MCF 10A (cell line): ENCODE data around the gene RAB12. TPM values are rescaled to one million over a fixed set of nuclear protein-coding genes. Genes with fewer than 3 reads are reported as not detected.

Experiments used
- BruUV-seq: library from RNA; stranded (reverse); fragments of 400-500 nt; replicated peaks from 2 replicates; lab custom pipeline; 2021; lab: Mats Ljungman, UMichigan
- CTCF ChIA-PET: fragments of 300-600 bp; sonication (Branson Sonifier 250); formaldehyde crosslinking; extraction: SDS; loops from one replicate; lab custom pipeline; 2021; ENCODE audit warnings: antibody characterized with exemption, inconsistent platforms; lab: Yijun Ruan, JAX
- POLR2A ChIA-PET: fragments of 300-600, 350-650 bp; sonication (Branson Sonifier 250); formaldehyde crosslinking; extraction: SDS; loops from one replicate; lab custom pipeline; 2020; ENCODE audit warnings: antibody characterized with exemption, inconsistent platforms; lab: Yijun Ruan, JAX
- DNase-seq: peaks from one replicate; pipeline ENCODE4 v3.0.0-alpha.2; 2018; ENCODE audit not compliant: unreplicated experiment
- H3K27ac Mint-ChIP-seq: one replicate; pipeline ENCODE4 v1.8.0; 2022; ENCODE audit warnings: mild to moderate bottlenecking, low read depth, mixed read lengths; ENCODE audit not compliant: unreplicated experiment
- H3K27me3 Mint-ChIP-seq: one replicate; pipeline ENCODE4 v1.8.0; 2022; ENCODE audit warnings: mixed read lengths; ENCODE audit not compliant: insufficient read depth, unreplicated experiment
- H3K36me3 Mint-ChIP-seq: one replicate; pipeline ENCODE4 v1.8.0; 2022; ENCODE audit warnings: mild to moderate bottlenecking, moderate library complexity, mixed read lengths; ENCODE audit not compliant: insufficient read depth, unreplicated experiment
- H3K4me1 Mint-ChIP-seq: one replicate; pipeline ENCODE4 v1.8.0; 2022; ENCODE audit warnings: mixed read lengths; ENCODE audit not compliant: insufficient read depth, unreplicated experiment
- H3K4me3 Mint-ChIP-seq: one replicate; pipeline ENCODE4 v1.8.0; 2022; ENCODE audit warnings: mild to moderate bottlenecking, moderate library complexity, mixed read lengths; ENCODE audit not compliant: unreplicated experiment
- H3K9me3 Mint-ChIP-seq: one replicate; pipeline ENCODE4 v1.8.0; 2022; ENCODE audit warnings: mixed read lengths; ENCODE audit not compliant: unreplicated experiment
- intact Hi-C: fragments of 100-400 bp; cut with micrococcal nuclease; formaldehyde crosslinking; loops from 2 replicates; pipeline ENCODE4 v1.14.1; 2022
- total RNA-seq: library from RNA; stranded (reverse); gene quantifications from 2 replicates; pipeline ENCODE4 v1.2.3, GENCODE V29; 2022
- TF ChIP-seq, protein P1 (sequence below): fragments of 200-600 bp; IDR thresholded peaks from one replicate; pipeline ENCODE4 v1.8.0; 2022; ENCODE audit warnings: antibody characterized with exemption, mild to moderate bottlenecking; ENCODE audit not compliant: unreplicated experiment

The RAB12 gene
- total RNA-seq, 1 experiment from 2014 or later, result 27.8 TPM

- ChIA-PET POLR2A (no interaction called here), CTCF (interaction anchor here (0.5 to 0.7 kb wide), 2 partner anchors 39 to 801 kb away, joined by 3 read pairs; no protein-coding TSS in a partner anchor)
- peaks cover 7% of the 10 kb centered on the region for H3K4me1 Mint-ChIP-seq
- TF ChIP-seq, protein P1, sequence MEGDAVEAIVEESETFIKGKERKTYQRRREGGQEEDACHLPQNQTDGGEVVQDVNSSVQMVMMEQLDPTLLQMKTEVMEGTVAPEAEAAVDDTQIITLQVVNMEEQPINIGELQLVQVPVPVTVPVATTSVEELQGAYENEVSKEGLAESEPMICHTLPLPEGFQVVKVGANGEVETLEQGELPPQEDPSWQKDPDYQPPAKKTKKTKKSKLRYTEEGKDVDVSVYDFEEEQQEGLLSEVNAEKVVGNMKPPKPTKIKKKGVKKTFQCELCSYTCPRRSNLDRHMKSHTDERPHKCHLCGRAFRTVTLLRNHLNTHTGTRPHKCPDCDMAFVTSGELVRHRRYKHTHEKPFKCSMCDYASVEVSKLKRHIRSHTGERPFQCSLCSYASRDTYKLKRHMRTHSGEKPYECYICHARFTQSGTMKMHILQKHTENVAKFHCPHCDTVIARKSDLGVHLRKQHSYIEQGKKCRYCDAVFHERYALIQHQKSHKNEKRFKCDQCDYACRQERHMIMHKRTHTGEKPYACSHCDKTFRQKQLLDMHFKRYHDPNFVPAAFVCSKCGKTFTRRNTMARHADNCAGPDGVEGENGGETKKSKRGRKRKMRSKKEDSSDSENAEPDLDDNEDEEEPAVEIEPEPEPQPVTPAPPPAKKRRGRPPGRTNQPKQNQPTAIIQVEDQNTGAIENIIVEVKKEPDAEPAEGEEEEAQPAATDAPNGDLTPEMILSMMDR, result no peak
- H3K27ac Mint-ChIP-seq, result no peak overlapping the region
- H3K27me3 Mint-ChIP-seq, result no peaks in the 10 kb centered on the region
- BruUV-seq, result no TSS peak
- H3K9me3 Mint-ChIP-seq, result no peaks in the 10 kb centered on the region
- H3K4me3 Mint-ChIP-seq, result no peak overlapping the region
- H3K36me3 Mint-ChIP-seq, result peaks cover 41% of the 10 kb centered on the region
- intact Hi-C loops, result no loop called here
- DNase-seq, result no peak
These were observed 18.3 kb downstream of the RAB12 start for GRCh38 chr18:8627540-8627939.

- ChIA-PET POLR2A (interaction anchor here (1.0 kb wide), 1 partner anchor 14 kb away, joined by 3 read pairs; no protein-coding TSS in a partner anchor), CTCF (interaction anchor here (0.6 to 0.7 kb wide), 2 partner anchors 11 to 473 kb away, joined by 3 to 4 read pairs; no protein-coding TSS in a partner anchor)
- Mint-ChIP-seq H3K9me3 (no peaks in the 10 kb centered on the region), H3K4me1 (no peaks in the 10 kb centered on the region), H3K27me3 (no peaks in the 10 kb centered on the region), H3K36me3 (peaks cover 53% of the 10 kb centered on the region), H3K27ac (no peak overlapping the region), H3K4me3 (no peak overlapping the region)
- DNase-seq, result no peak
- intact Hi-C loops, result no loop called here
- BruUV-seq, result no TSS peak
- TF ChIP-seq, protein P1, result no peak
These were observed 20.4 kb downstream of the RAB12 start for GRCh38 chr18:8629602-8630001.

DNA sequence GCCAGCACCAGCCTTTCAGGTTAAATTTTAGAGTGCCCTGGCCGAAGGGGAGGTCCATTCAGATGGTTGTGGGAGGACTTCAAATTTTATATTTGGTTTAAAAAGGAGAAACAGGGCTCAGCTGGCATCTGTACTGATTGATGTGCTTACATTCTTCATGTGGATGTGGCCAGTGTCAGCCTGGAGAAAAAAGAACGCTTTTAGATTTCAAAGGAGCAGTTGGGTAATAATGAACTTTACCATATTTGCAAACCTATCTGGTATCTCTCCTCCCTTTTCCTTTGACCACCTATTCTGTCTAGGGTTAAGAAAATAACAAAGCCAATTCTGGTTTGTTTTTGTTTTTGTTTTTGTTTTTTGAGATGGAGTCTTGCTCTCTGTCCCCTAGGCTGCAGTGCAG, 21.3 kb downstream of the RAB12 start:
- intact Hi-C loops, result no loop called here
- ChIA-PET POLR2A (interaction anchor here (0.6 to 1.0 kb wide), 2 partner anchors 10 to 15 kb away, joined by 3 read pairs; no protein-coding TSS in a partner anchor), CTCF (interaction anchor here (0.7 to 1.6 kb wide), 3 partner anchors 10 to 82 kb away, joined by 3 to 4 read pairs (median 4); no protein-coding TSS in a partner anchor)
- Mint-ChIP-seq H3K27me3 (no peaks in the 10 kb centered on the region), H3K27ac (no peak overlapping the region), H3K4me3 (no peak overlapping the region), H3K9me3 (no peaks in the 10 kb centered on the region), H3K4me1 (no peaks in the 10 kb centered on the region), H3K36me3 (peaks cover 55% of the 10 kb centered on the region)
- no TSS peak for BruUV-seq
- DNase-seq, result no peak
- TF ChIP-seq, protein P1, result no peak

DNA sequence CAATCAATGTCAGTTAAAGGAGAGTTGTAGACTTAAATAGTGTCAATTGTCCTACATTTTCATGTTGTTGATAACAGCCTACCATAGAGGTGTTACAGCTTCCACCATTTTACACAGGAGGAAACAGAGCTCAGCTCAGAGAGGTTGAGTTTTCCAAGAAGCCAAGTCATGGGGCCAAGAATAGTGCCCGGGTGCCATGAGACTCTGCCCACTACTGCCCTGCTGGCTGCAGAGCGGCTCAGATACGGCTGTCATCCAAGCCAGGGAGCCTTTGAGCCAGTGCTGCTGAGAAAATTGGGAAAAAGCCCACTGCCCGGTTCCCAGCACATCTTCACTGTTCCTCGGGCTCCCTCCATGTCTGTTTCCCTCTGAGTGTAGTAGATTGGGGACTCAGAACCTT, 22.0 kb downstream of the RAB12 start:
- TF ChIP-seq, protein P1, result no peak
- H3K4me1 Mint-ChIP-seq, result no peaks in the 10 kb centered on the region
- H3K4me3 Mint-ChIP-seq, result no peak overlapping the region
- intact Hi-C loops, result no loop called here
- no peak overlapping the region for H3K27ac Mint-ChIP-seq
- BruUV-seq, result no TSS peak
- ChIA-PET CTCF (interaction anchor here (0.7 to 1.6 kb wide), 2 partner anchors 10 to 82 kb away, joined by 3 to 4 read pairs; no protein-coding TSS in a partner anchor), POLR2A (no interaction called here)
- no peaks in the 10 kb centered on the region for H3K9me3 Mint-ChIP-seq
- H3K36me3 Mint-ChIP-seq, result peaks cover 55% of the 10 kb centered on the region
- DNase-seq, result no peak
- H3K27me3 Mint-ChIP-seq, result no peaks in the 10 kb centered on the region
